NCI-H2107 treated with DMSO at 0.1 percent for 48 hours (cell line): ENCODE results near the gene MAD1L1.
"Not testable (repeated sequence)": the region's sequence is repeated elsewhere in the genome, so short reads cannot be mapped to it uniquely, and the experiment has no call there.

Source experiments
- DNase-seq: peaks from one replicate; lab custom pipeline; 2025; ENCODE audit not compliant: unreplicated experiment; lab: John Stamatoyannopoulos, UW

MAD1L1 gene

DNA sequence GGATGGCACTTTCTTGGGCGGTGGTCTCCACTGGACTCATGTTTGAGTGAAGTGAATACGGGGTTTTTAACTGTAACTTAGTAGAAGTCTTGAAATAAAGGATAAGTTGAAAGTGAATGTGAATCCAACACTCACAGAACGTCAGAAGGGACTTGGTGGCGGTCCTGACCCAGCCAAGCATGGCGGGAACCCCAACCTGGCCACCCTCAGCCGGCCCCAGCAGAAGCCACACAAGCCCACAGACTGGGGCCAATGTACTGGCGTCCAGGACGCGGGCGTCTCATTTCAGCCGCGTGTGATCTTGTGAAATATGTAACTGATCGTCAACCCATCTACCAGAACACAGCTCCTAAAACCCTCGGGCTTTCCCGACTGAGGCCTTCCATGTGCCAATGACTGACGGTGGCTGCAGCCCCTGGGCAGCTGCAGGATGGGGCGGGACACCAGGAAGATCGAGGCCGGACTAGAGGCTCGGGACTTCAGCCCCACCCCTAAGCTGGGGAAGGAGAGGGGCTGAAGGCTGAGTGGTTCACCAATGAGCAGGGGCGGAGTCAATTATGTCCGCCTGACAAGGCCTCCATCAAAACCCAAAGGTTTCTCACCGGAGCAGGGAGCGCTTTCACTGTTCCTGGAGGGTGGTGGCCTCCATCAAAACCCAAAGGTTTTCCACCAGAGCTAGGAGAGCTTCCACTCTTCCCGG, 161.5 kb downstream of the MAD1L1 start:
- no peak for DNase-seq

DNA sequence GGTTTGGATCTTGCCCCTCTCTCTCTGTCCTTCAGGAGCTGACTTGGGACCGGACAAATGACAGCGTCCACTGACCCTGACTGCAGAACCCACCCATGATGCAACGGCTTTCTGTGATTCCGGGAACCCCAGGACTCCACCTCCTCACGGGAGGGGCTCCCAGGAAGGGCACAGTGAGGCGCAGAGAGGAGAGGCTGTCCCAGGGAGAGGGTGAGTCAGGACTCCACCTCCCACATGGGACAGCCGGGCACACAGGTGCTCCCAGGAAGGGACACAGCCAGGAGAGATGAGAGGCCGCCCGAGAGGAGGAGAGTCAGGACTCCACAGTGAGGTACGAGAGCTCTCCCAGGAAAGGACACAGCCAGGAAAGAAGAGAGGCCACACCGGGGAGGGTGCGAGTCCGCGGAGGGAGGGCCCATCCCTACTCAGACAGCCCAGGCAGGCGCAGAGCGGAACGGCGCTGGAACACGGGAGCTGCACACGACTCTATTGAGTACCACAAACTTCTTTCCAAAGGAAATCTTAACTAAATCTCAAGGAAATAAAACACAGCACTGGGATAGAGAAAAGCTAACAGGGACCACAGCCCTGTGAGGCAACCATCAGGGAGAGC, 162.5 kb downstream of the MAD1L1 start:
- no peak for DNase-seq

DNA sequence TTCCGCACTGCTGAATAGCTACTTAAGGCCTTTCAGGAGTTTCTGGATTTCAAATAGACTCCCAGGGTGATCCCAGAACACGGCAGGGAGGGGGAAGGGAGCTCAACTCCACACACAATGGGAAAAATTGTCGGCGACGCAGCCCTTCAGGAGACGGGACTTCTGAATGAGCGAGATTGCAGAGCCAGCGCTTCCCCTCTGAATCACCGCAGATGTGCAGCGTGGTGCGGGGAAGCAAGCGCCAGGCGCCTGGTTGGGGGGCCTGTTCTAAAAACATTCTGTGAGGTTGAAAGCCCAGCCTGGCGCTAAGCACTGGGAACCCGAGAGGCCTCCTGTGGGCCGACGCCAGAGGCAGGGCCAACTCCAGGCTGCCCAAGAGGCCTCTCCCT, 163.3 kb downstream of the MAD1L1 start:
- DNase-seq, result no peak

DNA sequence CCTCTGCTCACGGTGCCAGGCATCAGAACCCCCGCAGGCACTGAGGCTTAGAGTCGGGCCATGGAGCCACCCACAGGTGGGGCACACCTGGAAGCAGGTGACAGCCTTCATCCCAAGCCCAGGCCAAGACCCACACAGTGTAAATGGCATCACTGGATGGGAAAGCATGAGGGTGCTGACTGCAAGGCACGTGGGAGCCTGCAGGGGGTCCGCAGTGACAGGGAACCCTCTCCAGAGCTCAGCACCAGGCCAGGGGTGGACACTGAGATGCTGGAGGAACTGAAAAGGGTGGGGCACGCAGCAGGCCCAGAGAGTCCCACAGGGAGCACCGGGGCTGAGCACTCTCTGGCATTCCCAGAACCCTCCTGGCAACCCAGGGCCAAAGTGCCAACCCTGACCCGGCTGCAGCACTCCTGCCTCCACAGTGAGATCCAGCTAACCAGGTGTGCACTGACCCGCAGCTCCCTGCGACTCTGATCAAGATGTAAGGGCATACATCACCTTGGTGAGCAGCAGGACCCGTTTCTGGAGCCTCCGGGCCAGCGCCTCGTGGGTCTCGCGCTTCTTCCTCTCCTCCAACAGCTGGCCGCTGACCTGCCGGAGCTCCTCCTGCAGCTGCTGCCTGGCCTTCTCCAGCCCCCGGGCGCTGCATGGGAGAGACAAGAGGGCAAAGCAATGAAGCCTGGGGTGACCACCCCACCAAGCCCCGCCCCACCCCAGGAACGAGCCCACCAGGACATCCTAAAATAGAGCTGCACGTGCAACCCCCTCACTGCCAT, 163.9 kb downstream of the MAD1L1 start:
- no peak for DNase-seq

DNA sequence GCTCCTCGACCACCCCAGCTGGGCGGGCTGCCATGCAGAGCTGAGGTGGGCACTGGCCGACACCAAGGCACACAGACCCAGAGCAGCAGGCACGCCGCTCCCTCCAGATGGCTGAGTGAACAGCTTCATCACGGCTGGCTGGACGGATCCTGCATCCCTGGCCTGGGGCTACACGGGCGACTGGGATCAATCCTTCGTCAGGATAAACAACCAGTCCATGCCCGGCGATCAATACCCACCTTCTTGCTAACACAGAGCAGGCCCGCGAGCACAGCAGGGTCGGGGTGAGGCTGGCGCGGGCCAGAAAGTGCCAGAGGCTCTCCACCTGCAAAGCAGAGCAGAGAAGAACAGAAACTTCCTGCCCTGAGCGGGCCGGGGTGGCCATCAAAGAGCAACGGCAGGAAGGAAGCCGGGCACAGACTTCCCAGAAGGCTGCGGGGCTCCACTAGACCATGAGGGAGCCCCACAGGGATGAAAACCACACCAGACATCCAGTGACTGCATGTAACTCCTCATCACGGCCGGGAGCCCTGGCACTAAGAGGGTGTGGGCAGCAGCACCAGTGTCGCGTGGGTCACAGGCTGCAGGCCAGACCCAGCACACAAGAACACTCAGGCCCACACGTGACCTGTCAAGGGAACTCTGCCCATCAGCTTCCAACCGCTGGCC, 166.4 kb downstream of the MAD1L1 start:
- no peak for DNase-seq

DNA sequence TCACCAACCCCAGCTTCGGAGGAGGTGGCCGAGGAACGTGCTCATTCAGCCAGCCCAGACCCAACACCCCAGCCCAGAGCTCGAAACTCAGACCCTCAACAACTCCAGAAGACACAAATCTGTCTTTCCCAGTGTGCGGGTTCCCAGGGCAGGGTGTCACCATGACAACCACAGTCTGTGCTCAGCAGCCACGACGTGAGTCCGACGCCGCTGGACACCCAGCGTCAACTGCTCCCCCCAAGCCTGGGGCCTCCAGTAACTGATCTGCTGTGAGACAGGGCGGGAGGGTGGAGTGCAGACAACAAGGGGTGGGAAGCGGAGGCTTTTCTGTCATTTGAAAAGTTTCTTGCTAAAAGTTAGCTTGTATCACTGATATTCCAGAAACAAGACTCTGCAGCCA, 167.2 kb downstream of the MAD1L1 start:
- DNase-seq, result no peak

DNA sequence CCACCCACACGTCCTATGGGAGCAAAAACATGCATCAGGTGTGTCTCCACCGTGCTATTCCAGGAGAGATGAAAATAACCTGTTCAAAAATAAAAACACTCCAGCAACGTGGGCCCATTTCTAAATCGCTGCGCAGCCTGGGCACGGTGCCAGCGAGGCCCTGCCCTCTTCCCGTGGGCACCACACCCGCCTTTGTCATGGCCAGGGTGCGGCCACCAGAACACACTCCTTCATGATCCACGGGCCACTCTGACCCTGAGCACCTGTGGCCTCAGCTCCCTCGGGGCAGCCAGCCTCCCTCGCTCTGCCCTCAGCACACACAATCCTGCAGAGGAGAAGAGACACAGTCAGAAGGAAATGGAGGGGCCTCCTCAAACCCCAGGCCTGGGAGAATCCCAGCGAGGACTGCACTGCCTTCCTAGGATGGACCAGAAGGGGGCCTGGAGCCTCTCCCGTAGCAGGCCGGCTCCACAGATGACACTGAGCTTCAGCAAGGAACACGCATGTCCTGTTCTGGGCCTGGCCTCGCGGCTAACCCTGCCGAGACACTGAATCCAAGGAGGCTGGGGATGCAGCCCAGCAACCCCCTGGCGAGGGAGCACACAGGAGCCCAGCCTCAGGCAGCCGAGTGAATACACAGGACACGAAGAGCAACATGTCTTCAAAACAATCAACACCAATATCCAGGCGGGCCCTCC, 169.0 kb downstream of the MAD1L1 start:
- no peak for DNase-seq

DNA sequence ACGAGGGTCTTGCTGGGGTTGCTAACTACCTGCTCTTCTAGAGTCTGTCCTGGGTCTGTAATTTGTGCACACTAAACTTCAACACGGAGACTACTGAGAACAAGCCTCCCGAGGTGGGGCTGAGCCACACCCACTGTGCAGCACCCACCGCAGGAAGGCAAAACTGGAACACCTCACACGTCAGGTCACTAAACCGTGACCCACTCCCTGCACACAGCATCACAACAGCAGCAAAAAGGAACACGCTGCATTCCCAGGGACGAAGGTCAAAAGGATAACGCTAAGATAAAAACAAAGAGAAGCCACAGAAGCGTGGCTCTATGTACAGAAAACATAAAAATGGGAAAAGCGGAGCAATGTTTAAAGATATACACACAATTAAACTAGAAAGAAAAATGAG, 170.1 kb downstream of the MAD1L1 start:
- no peak for DNase-seq

DNA sequence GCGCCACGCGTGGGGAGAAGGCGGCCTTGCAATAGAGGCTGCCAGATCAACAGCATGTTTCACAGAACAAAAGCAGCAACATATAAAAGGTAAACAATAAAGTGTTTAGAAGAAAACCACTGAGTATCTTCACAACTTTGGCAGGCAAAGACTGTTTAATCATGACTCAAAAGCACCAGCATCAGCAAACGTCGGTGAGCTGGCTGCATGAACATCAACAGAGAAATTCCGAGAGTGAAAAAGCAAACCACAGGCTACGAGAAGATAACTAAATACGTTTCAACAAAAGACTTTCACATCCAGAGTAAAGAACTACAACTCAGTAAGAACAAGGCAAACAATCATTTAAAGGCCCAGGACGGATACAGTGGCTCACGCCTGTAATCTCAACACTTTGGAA, 172.0 kb downstream of the MAD1L1 start:
- no peak for DNase-seq

DNA sequence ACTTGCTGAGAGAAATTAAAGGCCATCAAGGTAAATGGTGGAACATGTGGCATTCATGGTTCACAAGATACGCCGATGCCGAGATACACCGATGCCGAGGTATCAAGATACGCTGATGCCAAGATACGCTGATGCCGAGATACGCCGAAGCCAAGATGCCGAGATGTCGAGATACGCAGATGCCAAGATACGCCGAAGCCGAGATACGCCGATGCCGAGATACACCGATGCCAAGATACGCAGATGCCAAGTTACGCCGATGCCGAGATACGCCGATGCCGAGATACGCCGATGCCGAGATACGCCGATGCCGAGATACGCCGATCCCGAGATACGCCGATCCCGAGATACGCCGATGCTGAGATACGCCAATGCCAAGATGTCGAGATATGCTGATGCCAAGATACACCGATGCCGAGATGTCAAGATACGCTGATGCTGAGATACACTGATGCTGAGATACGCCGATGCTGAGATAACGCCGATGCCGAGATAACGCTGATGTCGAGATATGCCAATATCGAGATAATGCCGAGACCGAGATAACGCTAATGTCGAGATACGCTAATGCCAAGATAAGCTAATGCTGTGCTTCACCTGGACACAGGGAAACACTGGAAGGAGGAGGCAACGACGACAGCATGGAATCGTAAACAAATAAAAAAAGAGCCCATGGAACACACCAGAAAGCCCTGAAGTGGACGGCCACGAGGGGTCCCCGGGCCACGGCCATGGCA, 172.6 kb downstream of the MAD1L1 start:
- no peak for DNase-seq

DNA sequence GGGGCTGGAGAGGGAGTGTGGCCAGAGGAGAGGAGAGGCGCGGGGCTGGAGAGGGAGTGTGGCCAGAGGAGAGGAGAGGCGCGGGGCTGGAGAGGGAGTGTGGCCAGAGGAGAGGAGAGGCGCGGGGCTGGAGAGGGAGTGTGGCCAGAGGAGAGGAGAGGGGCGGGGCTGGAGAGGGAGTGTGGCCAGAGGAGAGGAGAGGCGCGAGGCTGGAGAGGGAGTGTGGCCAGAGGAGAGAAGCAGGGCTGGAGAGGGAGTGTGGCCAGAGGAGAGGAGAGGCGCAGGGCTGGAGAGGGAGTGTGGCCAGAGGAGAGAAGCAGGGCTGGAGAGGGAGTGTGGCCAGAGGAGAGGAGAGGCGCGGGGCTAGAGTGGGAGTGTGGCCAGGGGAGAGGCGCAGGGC, 174.5 kb downstream of the MAD1L1 start:
- not testable (repeated sequence) for DNase-seq

DNA sequence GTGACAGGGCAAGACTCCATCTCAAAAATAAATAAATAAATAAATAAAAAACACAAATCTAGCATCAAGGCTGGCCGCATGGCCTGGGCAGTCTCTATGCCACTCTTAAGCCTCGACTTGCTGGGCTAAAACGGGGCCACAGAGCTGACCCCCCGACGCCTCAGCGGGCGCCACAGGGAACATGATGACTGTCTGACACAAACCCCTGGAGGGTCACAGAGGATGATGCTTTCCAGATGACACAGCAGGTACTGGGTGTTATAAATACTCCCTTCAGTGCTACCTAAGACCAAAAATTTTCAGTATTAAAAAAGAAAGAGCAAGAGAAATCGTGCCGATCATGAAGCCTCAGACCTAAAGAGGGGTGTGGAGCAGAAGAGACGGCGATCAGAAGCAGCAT, 176.8 kb downstream of the MAD1L1 start:
- no peak for DNase-seq

DNA sequence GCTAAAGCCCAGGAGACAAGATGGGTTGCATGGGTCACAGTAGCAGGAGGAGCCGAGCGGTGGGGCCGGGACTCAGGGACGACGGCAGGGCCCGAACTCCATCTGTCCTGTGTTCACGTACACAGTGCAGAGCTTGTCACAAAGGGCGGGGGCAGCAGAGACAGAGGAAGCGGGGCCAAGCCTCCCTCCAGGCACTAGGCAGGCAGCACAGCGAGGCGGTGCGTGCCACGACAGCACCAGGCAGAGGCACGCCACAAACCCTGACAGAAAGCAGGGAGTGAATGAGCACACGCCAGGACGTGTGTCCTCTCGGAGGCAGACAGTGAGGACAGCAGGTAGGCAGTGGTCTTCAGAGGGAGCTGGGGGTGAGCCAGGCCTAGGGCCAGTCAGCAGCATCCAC, 177.8 kb downstream of the MAD1L1 start:
- DNase-seq, result no peak

DNA sequence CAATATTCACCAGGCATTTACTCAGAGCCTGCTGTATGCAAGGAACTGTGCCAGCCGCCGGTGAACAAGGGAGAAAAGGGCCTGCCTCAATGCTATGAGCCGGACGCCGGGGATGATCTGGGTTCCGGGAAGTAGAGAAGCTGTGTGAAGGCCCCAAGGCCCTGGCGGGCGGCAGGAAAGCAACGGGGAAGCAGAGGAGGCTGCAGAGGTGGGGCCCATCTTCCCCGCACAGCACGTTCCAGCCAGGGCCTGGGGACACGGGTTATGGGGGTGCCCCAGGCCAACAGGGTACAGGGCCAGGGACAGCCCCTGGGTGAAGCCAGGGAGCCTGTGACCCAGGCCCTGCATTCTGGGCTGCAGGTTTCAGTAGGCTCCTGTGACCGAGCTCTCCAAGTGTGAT, 179.3 kb downstream of the MAD1L1 start:
- no peak for DNase-seq

DNA sequence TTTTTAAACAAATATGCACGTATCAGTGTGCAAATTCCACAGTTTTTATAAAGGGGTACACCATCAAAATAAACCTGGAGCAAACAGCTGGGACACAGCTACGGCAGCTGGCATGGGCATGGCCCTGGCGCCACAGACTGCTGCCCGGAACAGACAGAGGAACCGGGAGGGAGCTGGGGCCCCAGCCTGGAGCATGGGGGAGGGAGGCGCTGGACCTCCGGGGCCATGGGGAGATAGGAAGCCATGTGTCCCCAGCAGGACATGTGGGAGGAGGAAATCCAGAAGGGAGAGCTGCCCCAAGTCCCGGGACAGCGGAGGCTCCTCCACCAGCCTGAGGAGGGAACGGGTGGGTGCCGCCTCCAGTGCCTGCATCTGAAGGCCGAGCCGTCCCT, 180.1 kb downstream of the MAD1L1 start:
- no peak for DNase-seq

DNA sequence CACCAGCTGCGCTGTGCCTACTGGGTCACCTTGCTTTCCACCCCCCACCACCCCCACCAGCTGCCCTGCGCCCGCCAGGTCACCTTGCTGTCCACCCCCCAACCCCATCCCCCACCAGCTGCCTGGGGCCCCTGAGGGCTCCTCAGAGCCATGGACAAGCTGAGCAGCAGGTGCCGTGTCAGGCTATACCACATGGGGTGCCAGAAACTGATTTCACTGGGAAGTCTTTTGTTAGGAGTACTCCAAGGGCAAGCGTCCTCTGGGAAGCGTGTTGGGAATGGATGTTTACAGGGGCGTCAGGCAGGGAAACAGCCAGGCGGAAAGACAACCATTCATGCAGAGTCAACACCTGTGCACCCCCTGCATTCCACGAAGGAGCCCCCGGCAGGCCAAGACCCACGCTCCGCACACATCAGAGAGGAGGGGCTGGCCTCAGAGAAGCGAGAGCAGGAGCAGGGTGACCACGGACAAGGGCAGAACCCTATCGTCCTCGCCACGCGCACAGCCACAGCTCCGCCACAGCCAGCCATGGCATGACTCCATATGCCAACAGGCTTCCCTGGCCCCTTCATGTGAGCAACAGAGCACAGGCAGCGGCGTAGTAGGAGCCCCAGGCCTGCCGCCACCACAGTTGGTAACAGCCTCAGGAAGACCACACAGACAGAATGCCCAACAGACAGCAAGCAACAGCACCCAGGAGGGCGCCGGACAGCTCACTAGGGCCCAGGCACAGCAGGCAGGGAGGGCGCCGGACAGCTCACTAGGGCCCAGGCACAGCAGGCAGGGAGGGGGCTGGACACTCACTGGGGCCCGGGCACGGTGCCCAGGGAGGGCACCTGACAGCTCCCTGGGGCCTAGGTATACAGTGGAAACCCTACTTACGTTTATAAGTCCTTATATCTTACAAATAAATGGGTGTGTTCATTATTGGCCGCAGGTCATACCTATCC, 180.8 kb downstream of the MAD1L1 start:
- peak; percentile 78 for DNase-seq

DNA sequence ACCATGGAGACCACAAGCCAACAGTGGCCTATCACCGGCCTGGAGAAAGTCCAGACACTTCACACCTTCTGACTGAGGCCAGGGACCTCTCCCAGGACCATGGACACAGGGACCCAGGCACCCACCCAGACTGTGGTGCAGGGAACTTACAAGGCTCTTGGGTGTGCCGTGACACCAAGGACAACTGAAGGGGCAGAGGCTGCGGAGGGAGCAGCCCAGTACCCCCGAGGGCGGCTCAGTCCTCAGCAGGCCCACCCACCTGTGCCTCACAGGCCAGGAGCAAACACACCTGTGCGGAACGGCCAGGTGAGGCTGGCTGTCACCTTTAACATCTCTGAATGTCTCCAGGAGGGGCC, 182.3 kb downstream of the MAD1L1 start:
- DNase-seq, result no peak

DNA sequence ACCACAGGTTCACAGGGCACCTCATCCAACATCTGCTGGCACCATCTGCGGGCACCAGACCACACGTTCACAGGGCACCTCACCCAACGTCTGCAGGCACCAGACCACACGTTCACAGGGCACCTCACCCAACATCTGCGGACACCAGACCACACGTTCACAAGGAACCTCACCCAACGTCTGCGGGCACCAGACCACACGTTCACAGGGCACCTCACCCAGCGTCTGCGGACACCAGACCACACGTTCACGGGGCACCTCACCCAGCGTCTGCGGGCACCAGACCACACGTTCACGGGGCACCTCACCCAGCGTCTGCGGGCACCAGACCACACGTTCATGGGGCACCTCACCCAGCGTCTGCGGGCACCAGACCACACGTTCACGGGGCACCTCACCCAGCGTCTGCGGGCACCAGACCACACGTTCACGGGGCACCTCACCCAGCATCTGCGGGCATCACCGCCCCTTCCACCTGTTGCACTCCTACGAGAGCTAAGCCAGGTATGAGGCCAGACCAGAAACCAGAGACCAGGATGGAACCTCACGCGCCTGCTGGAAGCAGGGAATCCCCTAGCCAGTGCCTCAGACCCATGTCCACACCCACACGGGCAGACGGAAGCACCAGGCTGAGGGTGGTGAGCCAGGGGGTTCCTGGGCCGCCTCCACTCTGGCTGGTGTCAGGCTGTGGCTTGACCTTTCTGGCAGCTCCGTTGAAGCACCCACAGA, 182.8 kb downstream of the MAD1L1 start:
- no peak for DNase-seq
